ENCODE results near the gene DIO3.

GRCh38 chr14:101546706-101547105 is 14.6 kb upstream of the DIO3 start:
- TF ChIP-seq GATA2 (IDR thresholded peaks at IDR 0.05; ENCODE audit: low read depth, low read length) (no peak), GATA3 (IDR thresholded peaks at IDR 0.05; ENCODE audit: low read depth, low read length) (no peak)

Data from SH-SY5Y (cell line).